Endothelial cell of hepatic sinusoid (primary cell): ENCODE data around the gene TSPEAR.
"Not testable (repeated sequence)": the region's sequence is repeated elsewhere in the genome, so short reads cannot be mapped to it uniquely, and the experiment has no call there.

Experiments
- in situ Hi-C: cut with HindIII; loops from 2 replicates; pipeline ENCODE4 v1.10.0; 2017; ENCODE audit warnings: low sequenced_read_pairs

TSPEAR gene

DNA sequence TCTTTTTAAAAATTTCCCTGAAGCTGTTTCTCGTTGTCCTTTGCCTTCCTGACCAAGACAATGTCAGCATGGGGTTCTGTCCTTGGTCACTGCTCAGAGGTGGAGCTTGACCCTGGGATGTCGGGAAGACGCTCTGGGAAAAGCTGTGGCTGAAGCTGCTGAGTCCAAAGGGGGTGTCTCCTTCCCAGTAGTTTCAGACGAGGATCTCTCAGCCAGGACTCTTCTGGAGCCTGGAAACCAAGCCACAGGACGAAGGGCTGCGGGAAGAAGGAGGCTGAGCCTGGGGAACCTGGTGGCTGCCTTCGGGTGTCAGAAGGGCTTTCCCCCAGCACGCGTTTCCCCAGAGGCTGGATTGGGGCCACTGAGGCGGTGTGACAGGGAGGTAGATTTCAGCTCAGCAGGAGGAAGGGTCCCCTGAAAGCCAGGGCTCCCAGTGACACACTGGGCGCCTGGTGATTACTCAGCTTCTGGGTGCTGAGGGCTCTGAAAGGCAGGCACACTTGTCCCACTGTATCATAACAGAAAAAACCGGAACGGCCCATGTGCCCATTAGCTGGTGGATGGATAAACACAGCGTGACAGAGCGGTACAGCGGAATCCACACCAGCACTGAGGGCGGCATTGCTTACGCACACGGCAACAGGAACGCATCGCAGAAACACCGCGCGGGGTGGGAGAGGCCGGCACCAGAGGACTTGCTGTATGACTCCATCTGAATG is 24.4 kb downstream of the TSPEAR start:
- in situ Hi-C loops, result no loop called here

DNA sequence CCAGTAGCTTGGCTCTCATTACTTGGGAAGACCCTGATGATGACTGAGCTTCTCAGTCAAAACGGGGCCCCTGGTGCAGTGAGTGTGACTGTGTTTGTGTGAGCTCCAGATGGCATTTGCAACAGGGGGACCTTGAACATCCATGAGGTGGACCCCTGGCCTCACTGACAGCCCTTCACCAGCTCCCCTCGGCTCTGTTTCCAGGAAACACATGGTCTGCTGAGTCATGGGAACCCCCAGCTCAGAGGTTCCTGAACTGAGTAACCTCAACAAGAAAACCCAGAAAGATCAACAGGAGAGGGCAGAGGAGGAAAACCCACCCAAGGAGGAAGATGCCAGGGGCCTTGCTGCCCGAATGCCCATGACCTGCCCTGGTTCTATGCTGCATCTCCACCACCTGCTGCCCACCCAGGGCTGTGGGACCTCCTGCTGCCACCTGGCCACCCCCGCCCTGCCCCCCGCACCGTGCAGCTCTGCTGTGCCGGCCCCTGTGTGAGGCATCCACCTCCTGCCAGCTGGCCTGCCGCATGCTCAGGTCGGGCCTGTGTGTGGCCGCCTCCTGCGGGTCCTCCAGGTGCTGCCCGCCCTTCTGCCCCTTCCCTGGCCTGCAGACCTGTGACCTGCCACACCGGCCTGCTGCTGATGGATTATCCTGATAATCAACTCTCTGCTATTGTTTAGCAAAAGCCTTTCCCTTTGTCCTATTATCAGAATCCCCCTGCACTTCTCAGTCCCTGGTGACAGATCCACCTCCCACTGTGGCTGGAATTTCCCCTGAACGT is 25.2 kb downstream of the TSPEAR start:
- in situ Hi-C loops, result no loop called here

DNA sequence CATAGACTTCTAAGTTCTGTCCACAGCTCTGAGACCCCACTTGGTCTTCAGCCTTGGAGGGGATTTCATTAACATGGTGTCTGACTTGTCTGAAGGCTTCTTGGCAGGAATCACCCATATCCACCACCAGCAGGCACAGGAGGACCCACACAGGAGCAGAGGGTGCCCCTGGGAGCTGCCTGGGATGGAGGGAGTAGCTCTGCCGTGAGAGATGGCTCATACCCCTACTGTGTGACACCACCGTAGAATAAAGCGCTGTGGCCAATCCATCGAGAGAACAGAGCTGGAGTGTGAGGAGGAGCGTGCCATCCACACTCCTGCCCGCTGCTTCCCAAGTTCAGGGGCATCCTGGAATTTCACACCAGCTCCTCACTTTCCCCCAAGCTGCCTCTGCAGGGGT is 26.3 kb downstream of the TSPEAR start:
- in situ Hi-C loops, result not testable (repeated sequence)

DNA sequence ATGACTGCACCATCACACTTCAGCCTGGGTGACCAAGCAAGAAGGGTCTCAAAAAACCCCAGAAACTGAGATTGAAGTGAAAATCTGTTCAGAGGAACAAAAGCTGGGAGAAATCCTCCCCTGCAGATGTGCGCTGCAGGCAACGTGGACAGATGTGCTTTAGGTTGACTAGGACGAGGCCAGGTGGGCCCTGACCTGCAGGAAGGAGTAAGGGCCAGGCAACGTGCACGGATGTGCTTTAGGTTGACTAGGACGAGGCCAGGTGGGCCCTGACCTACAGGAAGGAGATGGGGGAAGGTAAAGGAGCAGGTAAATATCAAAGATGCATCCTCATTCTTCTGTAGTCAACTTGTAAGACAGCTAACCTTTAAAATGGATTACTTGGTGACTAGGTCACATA is 26.9 kb downstream of the TSPEAR start:
- in situ Hi-C loops, result no loop called here

DNA sequence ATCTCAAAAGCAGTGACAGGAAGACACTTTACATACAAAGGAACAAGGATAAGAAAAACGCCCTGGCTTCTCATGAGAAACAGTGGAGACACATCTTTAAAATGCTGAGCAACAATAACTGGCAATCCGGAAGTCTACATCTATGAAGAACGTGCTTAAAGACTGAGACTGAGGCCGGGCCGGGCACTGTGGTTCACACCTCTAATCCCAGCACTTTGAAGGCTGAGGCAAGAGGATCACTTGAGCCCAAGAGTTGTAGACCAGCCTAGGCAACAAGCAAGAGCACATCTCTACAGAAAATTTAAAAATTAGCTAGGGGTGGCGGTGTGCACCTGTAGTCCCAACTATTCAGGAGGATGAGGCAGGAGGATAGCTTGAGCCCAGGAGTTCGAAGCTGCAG is 27.3 kb downstream of the TSPEAR start:
- in situ Hi-C loops, result no loop called here

DNA sequence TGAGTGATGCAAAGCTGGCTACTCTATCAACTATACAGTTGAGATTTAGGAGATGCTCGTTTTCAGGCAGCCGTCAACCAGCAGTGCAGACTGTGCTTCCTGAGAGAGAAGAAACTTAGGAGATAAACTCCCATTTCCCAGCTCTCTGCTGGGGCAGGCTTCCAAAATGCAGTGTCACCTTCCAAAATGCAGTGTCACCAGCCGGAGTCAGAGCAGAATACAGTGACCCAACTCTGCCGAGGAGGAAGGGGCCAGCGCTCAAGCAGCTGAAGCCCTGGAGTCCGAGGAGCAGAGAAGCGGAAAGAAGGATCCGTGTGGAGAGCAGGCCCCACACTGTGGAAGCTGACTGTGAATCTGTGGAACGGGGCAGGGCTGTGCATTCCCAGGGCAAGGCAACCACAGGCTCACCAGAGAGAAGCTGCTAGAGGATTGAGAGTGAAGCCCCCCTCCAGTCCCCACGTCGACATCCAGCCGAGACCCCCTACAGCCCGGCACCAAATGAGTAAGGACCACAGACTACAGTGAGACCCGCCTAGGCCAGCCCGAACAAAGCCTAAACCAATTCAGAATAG is 28.7 kb downstream of the TSPEAR start:
- in situ Hi-C loops, result no loop called here

DNA sequence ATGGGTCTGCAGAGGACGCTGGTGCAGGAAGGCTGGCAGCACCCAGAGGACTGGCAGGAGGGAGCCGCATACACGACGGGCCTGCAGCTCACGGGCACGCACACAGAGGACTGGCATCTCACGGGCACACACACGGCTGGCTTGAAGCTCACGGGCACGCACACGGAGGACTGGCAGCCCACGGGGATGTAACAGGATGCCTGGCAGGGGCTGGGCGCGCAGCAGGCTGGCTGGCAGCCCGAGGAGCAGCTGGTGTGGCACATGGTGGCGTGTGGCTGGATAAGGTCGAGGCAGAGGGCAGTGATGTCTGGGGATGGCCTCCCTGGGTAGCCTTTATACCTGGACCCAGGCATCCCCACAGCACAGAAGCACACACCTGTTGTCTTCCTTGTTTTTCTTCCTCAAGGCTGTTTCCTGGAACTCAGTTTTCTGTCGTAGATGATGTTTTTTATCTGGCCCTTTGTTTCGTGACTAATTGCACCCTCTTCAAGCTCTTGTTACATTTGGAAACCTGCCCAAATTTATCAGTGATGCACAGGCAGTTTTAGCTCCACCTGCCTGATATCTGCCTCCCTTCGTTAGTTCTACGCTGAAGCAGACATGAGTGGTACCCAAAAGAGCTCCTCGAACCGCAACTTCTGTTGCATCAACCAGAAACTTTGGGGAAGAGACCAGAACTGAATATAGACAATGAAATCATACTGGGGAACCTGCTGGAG is 29.4 kb downstream of the TSPEAR start, which contains the start of gene KRTAP12-1:
Gene KRTAP12-1, minus strand, starts transcription at position 303 of the 719 bp plus-strand sequence. Its CDS starts 40 bp downstream, at position 263.
- in situ Hi-C loops, result no loop called here

- in situ Hi-C loops, result no loop called here
Observed at GRCh38 chr21:44681152-44681551, 30.2 kb downstream of the TSPEAR start.

GRCh38 chr21:44677881-44678280 is 33.5 kb downstream of the TSPEAR start:
- in situ Hi-C loops, result no loop called here

DNA sequence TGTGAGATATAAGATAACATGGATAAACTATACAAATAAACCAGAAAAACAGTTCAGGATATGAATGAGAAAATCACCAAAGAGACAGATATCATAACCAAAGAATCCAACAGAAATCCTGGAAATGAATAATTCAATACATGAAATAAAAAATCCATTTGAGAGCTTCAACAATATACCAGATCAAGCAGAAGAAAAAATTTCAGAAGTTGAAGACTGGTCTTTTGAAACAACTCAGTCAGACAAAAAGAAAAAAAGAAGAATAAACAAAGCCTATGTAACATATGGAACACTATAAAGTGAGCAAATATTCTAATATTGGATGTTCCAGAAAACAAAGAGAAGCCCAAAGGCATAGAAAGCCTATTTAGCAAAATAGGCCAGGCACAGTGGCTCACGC is 39.5 kb downstream of the TSPEAR start:
- in situ Hi-C loops, result no loop called here

GRCh38 chr21:44670642-44671432 is 40.5 kb downstream of the TSPEAR start:
- in situ Hi-C loops, result no loop called here

GRCh38 chr21:44667612-44668011 is 43.8 kb downstream of the TSPEAR start:
- in situ Hi-C loops, result no loop called here

DNA sequence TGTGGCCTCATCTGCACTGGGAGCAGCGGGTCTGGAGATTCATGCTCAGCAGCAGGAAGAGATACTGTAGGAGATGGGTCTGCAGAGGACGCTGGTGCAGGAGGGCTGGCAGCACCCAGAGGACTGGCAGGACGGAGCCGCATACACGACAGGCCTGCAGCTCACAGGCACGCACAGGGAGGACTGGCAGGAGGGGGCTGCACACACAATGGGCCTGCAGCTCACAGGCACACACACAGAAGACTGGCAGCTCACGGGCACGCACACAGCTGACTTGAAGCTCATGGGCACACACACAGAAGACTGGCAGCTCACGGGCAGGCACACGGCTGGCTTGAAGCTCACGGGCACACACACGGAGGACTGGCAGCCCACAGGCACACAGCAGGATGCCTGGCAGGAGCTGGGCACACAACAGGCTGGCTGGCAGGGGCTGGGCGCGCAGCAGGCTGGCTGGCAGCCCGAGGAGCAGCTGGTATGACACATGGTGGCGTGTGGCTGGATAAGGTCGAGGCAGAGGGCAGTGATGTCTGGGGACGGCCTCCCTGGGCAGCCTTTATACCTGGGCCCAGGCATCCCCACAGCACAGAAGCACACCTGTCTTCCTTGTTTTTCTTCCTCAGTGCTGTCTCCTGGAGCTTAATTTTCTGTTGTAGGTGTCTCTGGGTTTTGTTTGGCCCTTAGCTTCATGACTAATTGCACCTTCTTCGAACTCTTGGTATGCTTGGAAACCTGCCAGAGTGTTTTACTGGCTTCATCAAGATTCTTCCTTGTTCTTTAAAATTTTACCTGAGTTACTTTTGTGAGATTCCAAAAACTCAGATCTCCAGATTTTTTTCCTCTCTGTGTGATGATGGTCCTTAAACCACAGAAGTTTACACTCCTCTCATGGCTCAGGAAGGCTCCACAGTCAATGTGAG is 44.7 kb downstream of the TSPEAR start, which contains the start of gene KRTAP12-2:
Gene KRTAP12-2, minus strand, starts transcription at position 527 of the 920 bp plus-strand sequence. Its CDS starts 41 bp downstream, at position 486.
- in situ Hi-C loops, result no loop called here

- in situ Hi-C loops, result loop anchor here (5.0 kb wide), 1 partner anchor 73 kb away; no protein-coding TSS in a partner anchor
Observed at GRCh38 chr21:44664691-44665090, 46.7 kb downstream of the TSPEAR start.

DNA sequence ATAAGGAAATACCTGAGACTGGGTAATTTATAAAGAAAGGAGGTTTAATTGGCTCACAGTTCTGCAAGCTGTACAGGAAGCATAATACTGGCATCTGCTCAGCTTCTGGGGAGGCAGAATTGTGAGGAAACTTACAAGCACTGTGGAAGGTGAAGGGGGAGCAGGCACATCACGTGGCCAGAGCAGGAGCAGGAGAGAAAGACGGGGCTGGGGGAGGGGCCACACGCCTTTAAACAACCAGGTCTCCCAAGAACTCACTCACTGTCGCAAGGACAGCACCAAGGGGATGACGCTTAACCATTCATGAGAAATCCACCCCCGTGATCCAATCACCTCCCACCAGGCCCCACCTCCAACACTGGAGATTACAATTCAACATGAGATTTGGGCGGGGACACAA is 49.8 kb downstream of the TSPEAR start:
- in situ Hi-C loops, result loop anchor here (5.0 kb wide), 1 partner anchor 76 kb away; no protein-coding TSS in a partner anchor

GRCh38 chr21:44658913-44659595 is 52.3 kb downstream of the TSPEAR start:
- in situ Hi-C loops, result no loop called here

DNA sequence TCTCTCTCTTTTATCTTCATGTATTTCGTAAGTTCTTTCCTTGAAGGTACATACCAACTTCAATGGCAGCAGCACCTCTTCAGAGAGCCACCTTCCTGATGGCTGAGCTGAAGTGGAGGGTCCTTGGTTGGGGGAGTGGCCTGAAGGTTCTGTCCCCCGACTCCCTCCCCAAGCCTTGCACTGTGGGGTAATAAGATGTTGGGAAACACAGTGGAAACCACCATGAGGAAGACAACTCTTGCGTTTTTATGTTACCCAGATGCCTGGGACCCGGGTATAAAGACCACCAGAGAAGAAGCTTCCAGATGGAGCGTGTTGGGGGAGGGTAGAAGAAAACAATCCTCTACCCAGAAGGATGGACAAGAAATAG is 52.8 kb downstream of the TSPEAR start:
- in situ Hi-C loops, result no loop called here
